Stimulated activated CD4-positive, alpha-beta T cell treated with anti-CD3 and anti-CD28 coated beads, TNF-alpha, amount 100 ng/mL, for 1 hour (primary cell): ENCODE results near the gene MAP2K1.
"Not testable (repeated sequence)": the region's sequence is repeated elsewhere in the genome, so short reads cannot be mapped to it uniquely, and the experiment has no call there.

ENCODE experiments used
- DNase-seq, 3 donors: peaks; one replicate each; pipeline ENCODE4 v3.0.0-alpha.2; 2020; ENCODE audit warnings: low read depth in 3 of 3, low spot score in 1 of 3

Gene MAP2K1

DNA sequence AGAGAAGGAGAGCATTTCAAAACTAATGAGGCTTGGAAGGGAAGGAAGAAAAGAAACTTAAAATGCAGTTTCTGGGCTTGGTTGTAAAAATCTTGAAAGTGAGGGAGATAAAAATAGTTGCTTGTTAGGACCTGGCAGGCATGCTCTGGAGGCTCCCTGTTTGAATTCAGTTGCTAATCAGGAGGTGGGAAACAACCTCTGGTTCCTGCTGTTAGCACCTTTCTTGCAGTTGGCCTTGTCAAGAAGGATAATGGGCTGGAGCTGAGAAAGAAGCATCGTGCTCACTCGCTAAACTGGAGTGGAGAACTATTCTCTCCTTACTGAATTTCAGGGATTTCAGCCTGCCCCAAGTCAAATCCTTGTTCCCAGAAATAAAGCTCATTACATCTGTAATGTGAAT lies 87.4 kb downstream of the MAP2K1 start:
- no peak for DNase-seq

DNA sequence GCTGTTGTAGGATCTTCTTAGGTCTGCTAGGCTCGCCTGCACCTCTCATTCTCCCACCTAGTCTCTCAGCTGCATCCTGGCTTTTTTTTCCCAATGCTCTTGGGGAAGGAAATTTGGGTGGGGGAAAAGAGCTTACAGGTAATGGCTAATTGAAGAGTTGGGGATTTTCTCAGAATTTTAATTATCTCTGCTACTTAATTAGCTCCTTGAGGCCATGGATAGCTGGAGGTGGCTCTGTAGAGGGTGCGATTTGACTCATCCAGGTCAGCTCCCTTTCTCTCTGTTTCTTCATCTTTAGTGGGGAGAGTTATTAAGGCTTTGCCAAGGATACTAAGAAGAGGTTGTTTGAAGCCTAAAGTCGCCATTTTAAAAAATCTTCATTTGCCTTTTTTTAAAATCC lies 88.3 kb downstream of the MAP2K1 start:
- no peak for DNase-seq

DNA sequence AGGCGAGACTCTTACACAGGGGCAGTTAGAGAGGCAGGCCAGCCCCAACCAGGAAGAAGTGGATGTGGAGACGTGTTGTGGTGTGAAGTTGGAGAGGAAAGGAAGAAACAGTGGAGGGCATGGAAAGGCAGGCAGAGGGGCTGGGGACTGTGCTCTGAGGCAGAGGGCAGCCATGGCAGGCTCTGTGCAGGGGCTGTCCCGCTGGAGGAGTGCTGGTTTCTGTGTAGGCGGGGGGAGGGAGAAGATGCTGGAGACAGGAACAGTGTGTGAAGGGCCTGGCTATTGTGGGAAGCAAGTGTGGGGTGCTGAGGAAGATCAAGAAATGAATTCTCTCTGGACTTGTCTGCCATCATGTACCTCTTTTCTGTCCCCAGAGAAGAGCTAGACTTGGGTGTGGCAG lies 89.8 kb downstream of the MAP2K1 start:
- DNase-seq = no peak

DNA sequence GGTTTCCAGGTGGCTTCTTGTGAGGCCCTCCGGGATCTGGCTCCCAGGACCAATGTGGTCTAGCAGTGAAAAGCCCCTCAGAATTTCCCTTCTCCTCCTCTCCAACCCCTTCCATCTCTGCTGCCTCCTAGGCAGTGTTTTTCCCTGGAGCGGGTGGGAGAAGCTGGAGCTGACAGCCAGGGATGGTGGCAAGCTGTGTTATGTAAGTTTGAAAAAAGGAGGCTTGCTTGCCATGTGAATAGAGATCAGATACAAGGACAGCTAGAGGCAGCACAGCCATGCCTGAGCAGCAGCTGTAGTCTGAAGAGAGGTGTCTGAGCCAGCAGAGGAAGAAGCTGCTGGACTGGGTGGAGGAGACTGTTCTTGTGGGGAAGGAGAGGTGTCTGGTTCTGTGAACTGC lies 90.3 kb downstream of the MAP2K1 start:
- DNase-seq = no peak

DNA sequence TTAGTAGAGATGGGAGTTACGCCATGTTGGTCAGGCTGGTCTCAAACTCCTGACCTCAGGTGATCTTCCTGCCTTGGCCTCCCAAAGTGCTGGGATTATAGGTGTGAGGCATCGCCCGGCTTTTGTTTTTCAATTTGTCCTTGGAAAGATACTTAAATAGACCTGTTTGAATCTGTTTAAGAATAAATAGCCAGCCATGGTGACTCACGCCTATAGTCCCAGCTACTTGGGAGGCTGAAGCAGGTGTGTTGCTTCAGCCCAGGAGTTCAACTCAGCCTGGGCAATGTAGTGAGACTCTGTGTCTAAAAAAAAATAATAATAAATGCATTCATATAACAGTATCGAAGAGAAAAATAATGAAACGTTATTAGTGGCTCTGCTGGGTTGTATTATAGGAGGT lies 93.6 kb downstream of the MAP2K1 start:
- no peak for DNase-seq

GRCh38 chr15:66481107-66481856 lies 94.6 kb downstream of the MAP2K1 start:
- DNase-seq = no peak

GRCh38 chr15:66482539-66482938 lies 95.8 kb downstream of the MAP2K1 start:
- no peak for DNase-seq

- no peak for DNase-seq
These were observed 96.4 kb downstream of the MAP2K1 start for GRCh38 chr15:66483131-66483566.

GRCh38 chr15:66484539-66485112 lies 97.9 kb downstream of the MAP2K1 start:
- no peak for DNase-seq

DNA sequence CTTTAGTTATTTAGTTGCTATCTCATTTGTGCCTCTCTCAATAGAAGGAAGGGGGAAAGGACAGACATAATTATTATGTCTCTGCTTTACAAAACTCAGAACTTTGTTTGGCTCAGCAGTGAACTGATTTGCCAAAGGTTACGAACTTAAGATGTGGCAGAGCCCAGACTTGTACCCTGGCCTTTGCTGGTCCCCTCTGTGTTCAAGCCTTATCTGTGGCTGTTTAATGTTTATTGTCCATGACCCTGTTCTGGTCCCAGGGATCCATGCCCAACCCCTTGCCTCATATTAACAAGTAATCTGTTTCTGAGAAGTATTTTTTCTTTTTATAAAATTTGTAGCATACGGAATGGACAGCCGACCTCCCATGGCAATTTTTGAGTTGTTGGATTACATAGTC lies 100.2 kb downstream of the MAP2K1 start:
- DNase-seq = no peak

- no peak for DNase-seq
These were observed 101.8 kb downstream of the MAP2K1 start for GRCh38 chr15:66488525-66488924.

DNA sequence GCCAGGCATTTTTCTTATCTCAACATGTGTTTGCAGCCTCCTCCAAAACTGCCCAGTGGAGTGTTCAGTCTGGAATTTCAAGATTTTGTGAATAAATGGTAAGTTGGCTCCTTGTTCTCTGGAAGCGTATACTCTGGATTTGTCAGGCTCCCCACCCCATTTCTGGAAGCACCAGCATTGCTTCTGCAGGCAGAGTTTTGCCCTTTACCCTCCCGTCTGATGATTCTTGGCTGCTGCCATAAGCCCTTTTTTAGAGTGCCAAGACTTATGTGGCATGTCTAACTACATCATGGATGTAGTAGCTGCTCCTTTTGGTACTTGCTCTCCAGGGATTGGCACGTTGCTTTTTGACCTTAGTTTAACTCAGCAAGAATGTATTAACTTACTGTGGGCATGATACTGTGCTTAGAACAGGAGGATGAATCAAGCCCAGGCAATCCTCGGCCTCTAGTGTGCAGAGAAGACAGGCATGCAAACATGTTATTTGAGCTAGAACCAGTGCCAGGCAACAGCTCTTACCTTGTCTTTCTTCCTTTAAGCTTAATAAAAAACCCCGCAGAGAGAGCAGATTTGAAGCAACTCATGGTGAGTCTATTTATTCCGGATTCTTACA lies 102.6 kb downstream of the MAP2K1 start:
- DNase-seq = no peak

DNA sequence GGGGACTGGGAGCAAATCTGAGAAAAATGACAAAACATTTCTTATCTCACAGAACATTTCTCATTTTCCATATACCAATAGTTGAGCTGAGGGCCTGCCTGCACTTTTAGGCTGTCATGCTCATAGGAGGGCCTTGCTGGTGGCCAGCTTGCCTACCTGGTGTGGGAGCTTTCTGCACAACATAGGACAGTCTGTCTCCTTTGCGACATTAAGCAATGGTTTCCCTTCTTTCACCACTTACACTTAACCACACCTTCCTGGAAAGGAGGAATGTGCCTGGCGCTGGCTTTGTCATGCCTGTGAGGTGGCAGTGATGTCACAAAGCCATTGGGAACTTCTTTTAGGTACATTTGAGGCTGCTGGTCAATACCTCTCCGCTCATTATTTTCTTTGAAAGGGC lies 105.1 kb downstream of the MAP2K1 start:
- no peak for DNase-seq

- DNase-seq = no peak
These were observed 107.5 kb downstream of the MAP2K1 start for GRCh38 chr15:66494262-66494661.

GRCh38 chr15:66496951-66497501 lies 110.3 kb downstream of the MAP2K1 start:
- DNase-seq = peak in 1 of 3 donors; percentile 7

DNA sequence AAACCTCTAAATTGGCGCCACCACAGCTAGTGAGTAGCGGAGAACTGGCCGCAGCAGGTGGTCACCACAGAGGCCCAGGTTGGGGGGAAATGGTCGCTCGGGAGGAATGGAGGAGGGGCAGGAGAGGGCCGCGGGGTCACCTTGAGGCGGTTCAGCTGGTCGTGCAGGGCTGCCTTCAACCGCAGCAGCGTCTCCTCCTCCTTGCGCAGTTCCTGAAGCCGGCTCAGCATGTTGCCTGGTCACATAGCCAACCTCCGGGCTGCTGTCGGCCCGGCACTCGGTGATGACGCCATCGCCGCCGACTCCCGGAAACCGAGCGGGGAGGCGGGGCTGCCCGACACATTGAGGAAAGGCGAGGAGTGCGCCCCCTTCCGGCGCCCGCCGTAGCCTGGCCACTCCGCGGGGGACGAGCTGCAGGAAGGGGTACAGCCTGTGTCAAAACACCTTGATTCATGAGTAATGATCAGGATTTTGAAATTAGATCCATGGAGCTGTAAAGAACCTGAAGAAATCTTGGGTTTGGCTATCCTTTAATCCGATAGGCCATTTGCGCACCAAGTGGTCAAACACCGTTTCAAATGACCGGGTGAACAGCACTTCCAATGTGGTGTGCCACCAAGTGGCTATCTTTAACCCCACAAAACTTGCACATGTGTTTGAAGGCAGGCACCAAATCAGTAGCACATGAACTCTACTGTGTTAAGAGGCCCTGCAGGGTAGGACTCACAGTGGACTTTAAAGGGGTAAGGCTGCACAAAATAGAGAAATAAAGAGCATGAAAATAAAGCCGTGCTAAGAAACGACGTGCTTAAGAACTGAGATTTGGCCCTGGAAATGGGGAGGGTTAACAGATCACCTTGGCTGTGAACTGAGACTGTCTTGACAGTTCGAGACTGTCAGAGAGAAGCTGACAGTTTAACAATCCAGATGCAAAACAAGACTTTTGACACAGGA lies 111.1 kb downstream of the MAP2K1 start, which contains the start of gene SNAPC5:
TSS of gene SNAPC5 (minus strand) at position 261 of the 954 bp plus-strand sequence. CDS start at position 230, 31 bp downstream.
- DNase-seq = peak; percentile 89 to 99 (median 91)

GRCh38 chr15:66498501-66499386 lies 112.0 kb downstream of the MAP2K1 start:
- DNase-seq = no peak

DNA sequence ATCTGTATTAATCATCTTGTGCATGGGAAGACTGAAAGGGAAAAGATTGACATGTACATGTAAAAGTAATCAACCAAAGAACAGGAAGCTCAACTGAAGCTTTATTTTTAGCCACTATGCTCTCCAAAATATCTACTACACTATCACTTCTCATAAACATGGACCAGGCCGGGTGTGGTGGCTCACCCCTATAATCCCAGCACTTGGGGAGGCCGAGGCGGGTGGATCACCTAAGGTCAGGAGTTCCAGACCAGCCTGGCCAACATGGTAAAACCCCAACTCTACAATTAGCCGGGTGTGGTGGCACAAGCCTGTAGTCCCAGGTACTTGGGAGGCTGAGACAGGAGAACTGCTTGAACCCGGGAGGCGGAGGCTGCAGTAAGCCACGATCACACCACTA lies 113.6 kb downstream of the MAP2K1 start:
- DNase-seq = not testable (repeated sequence)

- no peak for DNase-seq
These were observed 115.8 kb downstream of the MAP2K1 start for GRCh38 chr15:66502491-66502890.
